ENCODE results near the gene ZNF865.

GRCh38 chr19:55559684-55560083 is 45.8 kb upstream of the ZNF865 start:
- TF ChIP-seq CTCF (IDR thresholded peaks at IDR 0.05) (no peak), POLR2AphosphoS5 (IDR thresholded peaks at IDR 0.05) (no peak)
